Psoas muscle (tissue), 8 donors: ENCODE data around the gene CRKL. TPM values are rescaled to one million over a fixed set of nuclear protein-coding genes. Genes with fewer than 3 reads are reported as not detected.

Source experiments
- ATAC-seq, 4 donors: fragments of 200-7000 bp; cut with Tn5 transposase; one replicate each; pipeline ENCODE4 v1.9.1; 2020; ENCODE audit warnings: moderate library complexity in 3 of 4, mild to moderate bottlenecking in 2 of 4
- DNase-seq, 2 donors: peaks; one replicate each; pipeline ENCODE4 v3.0.0-alpha.2; 2020
- H3K27ac ChIP-seq: fragments of 200-600 bp; one replicate; pipeline ENCODE4 v1.8.0; 2022
- H3K27me3 ChIP-seq, 3 donors: fragments of 200-600 bp in 1 of 3; one replicate each; pipeline versions ENCODE4 v1.6.1 to v1.8.0; 2013 to 2022; ENCODE audit warnings: low read length in 2 of 3, mild to moderate bottlenecking in 2 of 3, moderate library complexity in 1 of 3; ENCODE audit not compliant: insufficient read depth in 3 of 3
- H3K36me3 ChIP-seq, 2 donors: fragments of 200-600 bp in 1 of 2; one replicate each; pipeline versions ENCODE4 v1.6.1 to v1.8.0; 2013 to 2022; ENCODE audit warnings: low read depth in 1 of 2, mild to moderate bottlenecking in 1 of 2, moderate library complexity in 1 of 2; ENCODE audit not compliant: insufficient read depth in 1 of 2
- H3K4me1 ChIP-seq: fragments of 200-600 bp; one replicate; pipeline ENCODE4 v1.8.0; 2022
- H3K4me3 ChIP-seq: fragments of 200-600 bp; one replicate; pipeline ENCODE4 v1.8.0; 2022; ENCODE audit warnings: mild to moderate bottlenecking
- H3K9me3 ChIP-seq: fragments of 200-600 bp; one replicate; pipeline ENCODE4 v1.8.0; 2022
- CTCF ChIP-seq: fragments of 200-600 bp; IDR thresholded peaks from one replicate; pipeline ENCODE4 v1.8.0; 2022; ENCODE audit warnings: antibody characterized with exemption
- WGBS, 3 donors: extraction: QIAGEN DNeasy Blood & Tissue Kit; methylation state at CpG; one replicate each; pipeline versions ENCODE4 v1.1.6 to v1.1.7; 2013; 5-methylcytosine and 5-hydroxymethylcytosine counted together
- intact Hi-C, 2 donors: fragments of 100-400 bp; cut with DNase I; formaldehyde crosslinking; loops; one replicate each; pipeline versions ENCODE4 v1.11.0 to v1.14.2; 2022
- polyA plus RNA-seq, 3 donors: library from polyadenylated mRNA; stranded (reverse); fragments of 200-250 nt; gene quantifications; one replicate each; pipeline ENCODE4 v1.2.3, GENCODE V29; 2013
- total RNA-seq, 4 donors: library from RNA; stranded (reverse); fragmentation: NEBNext Ultra II Directional in 2 of 4; extraction: Animal tissue kit (Norgen Biotek cat#: 25700) in 2 of 4; gene quantifications; one replicate each; pipeline versions ENCODE4 v1.2.1 to v1.2.4, GENCODE V29; 2021 to 2023
- donor health status: healthy with polysubstance abuse.
- donor health status: DM: no; HTN: no; CAD: no; lungs with moderate emphysema.
- donor health status: Bipolar disorder and iron deficiency.
- donor health status: healthy.
- donor health status: DM: yes; HTN: yes; CAD: no.
- donor health status: DM: no; HTN: no; CAD: no.
- donor health status: DM: no; HTN: no; CAD: no.
- donor health status: DM: yes; HTN: yes; CAD: no.

CRKL gene
- total and polyA plus RNA-seq, 7 donors, result 29.7 to 94.7 (median 68.9) TPM

GRCh38 chr22:20965104-20965887 is 48.1 kb downstream of the CRKL start:
- peaks cover 0 to 14% (median 7%) of the 10 kb centered on the region in 3 donors for H3K27me3 ChIP-seq
- ATAC-seq, result peak in 2 of 4 donors; percentile 12 to 16
- H3K4me1 ChIP-seq, result no peaks in the 10 kb centered on the region
- H3K9me3 ChIP-seq, result no peaks in the 10 kb centered on the region
- H3K27ac ChIP-seq, result no peak overlapping the region
- peak overlapping the region; percentile 56 for H3K4me3 ChIP-seq
- intact Hi-C loops, result no loop called here
- WGBS, 3 donors, result 9 to 15% (median 13%) methylated on average over 40 to 65 of the region's 65 CpGs
- TF ChIP-seq CTCF, result no peak
- H3K36me3 ChIP-seq, result no peaks in the 10 kb centered on the region
- DNase-seq, result peak; percentile 19 to 50

- H3K9me3 ChIP-seq, result no peaks in the 10 kb centered on the region
- no peaks in the 10 kb centered on the region for H3K4me1 ChIP-seq
- H3K4me3 ChIP-seq, result no peak overlapping the region
- DNase-seq, result no peak
- H3K27me3 ChIP-seq, result peaks cover 0 to 14% (median 7%) of the 10 kb centered on the region in 3 donors
- H3K36me3 ChIP-seq, result no peaks in the 10 kb centered on the region
- intact Hi-C loops, result no loop called here
- TF ChIP-seq CTCF, result no peak
- 86 to 90% (median 89%) methylated on average over 12 to 13 of the region's 13 CpGs for WGBS, 3 donors
- H3K27ac ChIP-seq, result no peak overlapping the region
- no peak for ATAC-seq
These were observed 49.0 kb downstream of the CRKL start for GRCh38 chr22:20965888-20966855.

- H3K36me3 ChIP-seq, result no peaks in the 10 kb centered on the region
- 57 to 62% (median 57%) methylated on average over 14 to 22 of the region's 22 CpGs for WGBS, 3 donors
- H3K27ac ChIP-seq, result no peak within 1 kb of the TSS
- no peak for ATAC-seq
- intact Hi-C loops, result no loop called here
- no peaks in the 10 kb centered on the region for H3K4me1 ChIP-seq
- H3K9me3 ChIP-seq, result no peaks in the 10 kb centered on the region
- TF ChIP-seq CTCF, result no peak
- H3K4me3 ChIP-seq, result no peak within 1 kb of the TSS
- no peak for DNase-seq
- peaks cover 0 to 14% (median 7%) of the 10 kb centered on the region in 3 donors for H3K27me3 ChIP-seq
These were observed 49.9 kb downstream of the CRKL start, which contains the start of gene AIFM3 for GRCh38 chr22:20966883-20967696. AIFM3 (plus strand) TSS chr22:20967255; CDS start chr22:20967945, 690 bp downstream.

- Histone ChIP-seq H3K36me3 (no peaks in the 10 kb centered on the region), H3K27ac (no peak overlapping the region), H3K4me3 (no peak overlapping the region), H3K9me3 (no peaks in the 10 kb centered on the region), H3K4me1 (no peaks in the 10 kb centered on the region), H3K27me3 (peaks cover 0 to 14% (median 7%) of the 10 kb centered on the region in 3 donors)
- no peak for TF ChIP-seq CTCF
- 59 to 62% (median 60%) methylated on average over 19 of the region's 19 CpGs for WGBS, 3 donors
- intact Hi-C loops, result no loop called here
- ATAC-seq (no peak), DNase-seq (no peak)
These were observed 50.5 kb downstream of the CRKL start for GRCh38 chr22:20967697-20968211.
